Measurements from ENCODE around the gene TNFRSF18. TPM values are rescaled to one million over a fixed set of nuclear protein-coding genes. Genes with fewer than 3 reads are reported as not detected.

Gene TNFRSF18
- total and polyA plus RNA-seq, 4 donors, result 0.17 to 0.24 (median 0.19) TPM; not detected in 1

- DNase-seq (ENCODE audit: low spot score), result no peak
- H3K27ac ChIP-seq (ENCODE audit: low read depth in 1 of 2, low read length in 2 of 2), result no peak overlapping the region
- TF ChIP-seq FOXA2 (IDR thresholded peaks at IDR 0.05), result no peak
- TF ChIP-seq MAX (IDR thresholded peaks at IDR 0.05), result no peak
- TF ChIP-seq YY1 (IDR thresholded peaks at IDR 0.05), result no peak
- TF ChIP-seq HNF4G (IDR thresholded peaks at IDR 0.05), result no peak
- TF ChIP-seq RAD21 (IDR thresholded peaks at IDR 0.05), result no peak
- no peak for TF ChIP-seq GABPA (IDR thresholded peaks at IDR 0.05 in 1 of 2, conservative IDR thresholded peaks at IDR 0.05 in 1 of 2)
- TF ChIP-seq FOXA1 (IDR thresholded peaks at IDR 0.05), result no peak
- H3K9me3 ChIP-seq (ENCODE audit: control insufficient read depth in 4 of 4, low read length in 3 of 4), result no peaks in the 10 kb centered on the region
- H3K9ac ChIP-seq (ENCODE audit: low read depth in 1 of 2, low read length in 2 of 2), result no peak overlapping the region
- WGBS, result 95% methylated on average over 20 of the region's 20 CpGs
- peaks cover 21 to 69% (median 32%) of the 10 kb centered on the region in 4 donors for H3K36me3 ChIP-seq (ENCODE audit: control insufficient read depth in 4 of 4, insufficient read depth in 3 of 4, low read depth in 1 of 4, low read length in 3 of 4)
- H3K4me1 ChIP-seq (ENCODE audit: control insufficient read depth in 4 of 4, insufficient read depth in 4 of 4, low read length in 3 of 4), result peaks cover 0 to 5% (median 0%) of the 10 kb centered on the region in 4 donors
- no peaks in the 10 kb centered on the region for H3K27me3 ChIP-seq (ENCODE audit: control insufficient read depth in 4 of 4, insufficient read depth in 4 of 4, low read length in 3 of 4)
- H3K4me3 ChIP-seq (ENCODE audit: low read depth in 1 of 3, low read length in 3 of 3), result no peak overlapping the region
Measured at GRCh38 chr1:1219341-1219740, 12.9 kb upstream of the TNFRSF18 start.

- no peaks in the 10 kb centered on the region for H3K9me3 ChIP-seq (ENCODE audit: control insufficient read depth in 4 of 4, low read length in 3 of 4)
- H3K36me3 ChIP-seq (ENCODE audit: control insufficient read depth in 4 of 4, insufficient read depth in 3 of 4, low read depth in 1 of 4, low read length in 3 of 4), result peaks cover 21 to 67% (median 31%) of the 10 kb centered on the region in 4 donors
- 97% methylated on average over 36 of the region's 36 CpGs for WGBS
- H3K9ac ChIP-seq (ENCODE audit: low read depth in 1 of 2, low read length in 2 of 2), result no peak overlapping the region
- H3K27me3 ChIP-seq (ENCODE audit: control insufficient read depth in 4 of 4, insufficient read depth in 4 of 4, low read length in 3 of 4), result no peaks in the 10 kb centered on the region
- peaks cover 0 to 5% (median 0%) of the 10 kb centered on the region in 4 donors for H3K4me1 ChIP-seq (ENCODE audit: control insufficient read depth in 4 of 4, insufficient read depth in 4 of 4, low read length in 3 of 4)
- no peak overlapping the region for H3K27ac ChIP-seq (ENCODE audit: low read depth in 1 of 2, low read length in 2 of 2)
- H3K4me3 ChIP-seq (ENCODE audit: low read depth in 1 of 3, low read length in 3 of 3), result no peak overlapping the region
- TF ChIP-seq FOXA2 (IDR thresholded peaks at IDR 0.05) (no peak), RXRA (IDR thresholded peaks at IDR 0.05) (no peak), CTCF (IDR thresholded peaks at IDR 0.05; ENCODE audit: low read depth, low read length, missing input control) (no peak), HNF4A (conservative IDR thresholded peaks at IDR 0.05) (no peak), RAD21 (IDR thresholded peaks at IDR 0.05) (no peak), HNF4G (IDR thresholded peaks at IDR 0.05) (no peak), NR2F2 (IDR thresholded peaks at IDR 0.05) (no peak)
- no peak for DNase-seq (ENCODE audit: low spot score)
Measured at GRCh38 chr1:1218524-1219200, 12.3 kb upstream of the TNFRSF18 start.

GRCh38 chr1:1217621-1218523 lies 11.5 kb upstream of the TNFRSF18 start:
- H3K4me1 ChIP-seq (ENCODE audit: control insufficient read depth in 4 of 4, insufficient read depth in 4 of 4, low read length in 3 of 4), result peaks cover 0 to 8% (median 0%) of the 10 kb centered on the region in 4 donors
- H3K9me3 ChIP-seq (ENCODE audit: control insufficient read depth in 4 of 4, low read length in 3 of 4), result no peaks in the 10 kb centered on the region
- TF ChIP-seq RXRA (IDR thresholded peaks at IDR 0.05) (no peak), HNF4G (IDR thresholded peaks at IDR 0.05) (no peak), MAX (IDR thresholded peaks at IDR 0.05) (no peak), RAD21 (IDR thresholded peaks at IDR 0.05) (no peak), JUND (IDR thresholded peaks at IDR 0.05) (no peak), CTCF (IDR thresholded peaks at IDR 0.05; ENCODE audit: low read depth, low read length, missing input control) (no peak), HNF4A (conservative IDR thresholded peaks at IDR 0.05) (no peak), REST (IDR thresholded peaks at IDR 0.05) (no peak)
- 95% methylated on average over 52 of the region's 52 CpGs for WGBS
- no peaks in the 10 kb centered on the region for H3K27me3 ChIP-seq (ENCODE audit: control insufficient read depth in 4 of 4, insufficient read depth in 4 of 4, low read length in 3 of 4)
- no peak overlapping the region for H3K4me3 ChIP-seq (ENCODE audit: low read depth in 1 of 3, low read length in 3 of 3)
- H3K9ac ChIP-seq (ENCODE audit: low read depth in 1 of 2, low read length in 2 of 2), result no peak overlapping the region
- peaks cover 17 to 60% (median 27%) of the 10 kb centered on the region in 4 donors for H3K36me3 ChIP-seq (ENCODE audit: control insufficient read depth in 4 of 4, insufficient read depth in 3 of 4, low read depth in 1 of 4, low read length in 3 of 4)
- DNase-seq (ENCODE audit: low spot score), result no peak
- H3K27ac ChIP-seq (ENCODE audit: low read depth in 1 of 2, low read length in 2 of 2), result no peak overlapping the region
